Measurements from ENCODE around the gene ZNF654. TPM values are rescaled to one million over a fixed set of nuclear protein-coding genes. Genes with fewer than 3 reads are reported as not detected.

The ZNF654 gene
- total and polyA plus RNA-seq, 10 of the 15 experiments (the other 5 are each of a cell fraction or from before 2014, with no cell fraction given), result 2.7 to 14.2 (median 10.0) TPM

DNA sequence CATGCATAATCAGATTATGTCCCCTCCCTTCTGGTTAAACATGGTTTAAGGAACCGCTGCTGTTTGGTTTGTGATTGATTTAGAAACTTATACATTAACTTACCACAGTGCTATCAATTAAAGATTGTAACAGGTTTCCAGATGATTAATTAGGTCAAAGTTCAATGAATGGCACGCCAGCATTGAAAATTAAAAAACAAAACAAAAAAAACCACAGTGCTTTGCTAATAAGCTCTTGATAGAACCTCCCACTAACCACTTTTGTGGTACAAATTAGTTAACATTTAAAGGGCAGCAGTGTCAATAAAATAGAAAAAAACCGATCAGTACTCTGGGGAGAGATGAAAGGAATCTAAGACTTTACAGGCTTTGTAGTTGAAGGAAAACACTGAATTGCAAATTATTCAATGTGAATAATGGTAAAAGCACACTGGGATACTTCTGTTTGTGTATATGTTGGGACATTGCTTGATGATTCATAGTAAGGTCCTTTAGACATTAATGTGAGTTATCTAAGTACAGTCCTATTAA lies 83.1 kb downstream of the ZNF654 start (continued):
- TF ChIP-seq ETV6 (conservative IDR thresholded peaks at IDR 0.05 in 1 of 2, IDR thresholded peaks at IDR 0.05 in 1 of 2; ENCODE audit: borderline replicate concordance in 1 of 2, low read depth in 1 of 2) (no peak), ATF7 (IDR thresholded peaks at IDR 0.05; ENCODE audit: low read depth) (peak; percentile 73), NR2C1 (IDR thresholded peaks at IDR 0.05) (peak; percentile 87), EP300 (IDR thresholded peaks at IDR 0.05; ENCODE audit: borderline replicate concordance in 1 of 2, control insufficient read depth in 1 of 2, low read depth in 2 of 2, low read length in 2 of 2) (peak; percentile 56 to 69; a peak in 2 of 4 replicates), KAT2A (conservative IDR thresholded peaks at IDR 0.05; ENCODE audit: control insufficient read depth, low read depth, low read length) (no peak), ZNF592 (IDR thresholded peaks at IDR 0.05) (no peak), DPF2 (IDR thresholded peaks at IDR 0.05) (peak; percentile 78), NR2C2 (IDR thresholded peaks at IDR 0.05; ENCODE audit: borderline replicate concordance, control insufficient read depth, insufficient read length, low read depth) (no peak), PML (IDR thresholded peaks at IDR 0.05; ENCODE audit: low read length) (no peak), BRCA1 (IDR thresholded peaks at IDR 0.05; ENCODE audit: low read depth, low read length) (no peak), HDAC2 (IDR thresholded peaks at IDR 0.05) (no peak)
- TF ChIP-seq, protein P1, sequence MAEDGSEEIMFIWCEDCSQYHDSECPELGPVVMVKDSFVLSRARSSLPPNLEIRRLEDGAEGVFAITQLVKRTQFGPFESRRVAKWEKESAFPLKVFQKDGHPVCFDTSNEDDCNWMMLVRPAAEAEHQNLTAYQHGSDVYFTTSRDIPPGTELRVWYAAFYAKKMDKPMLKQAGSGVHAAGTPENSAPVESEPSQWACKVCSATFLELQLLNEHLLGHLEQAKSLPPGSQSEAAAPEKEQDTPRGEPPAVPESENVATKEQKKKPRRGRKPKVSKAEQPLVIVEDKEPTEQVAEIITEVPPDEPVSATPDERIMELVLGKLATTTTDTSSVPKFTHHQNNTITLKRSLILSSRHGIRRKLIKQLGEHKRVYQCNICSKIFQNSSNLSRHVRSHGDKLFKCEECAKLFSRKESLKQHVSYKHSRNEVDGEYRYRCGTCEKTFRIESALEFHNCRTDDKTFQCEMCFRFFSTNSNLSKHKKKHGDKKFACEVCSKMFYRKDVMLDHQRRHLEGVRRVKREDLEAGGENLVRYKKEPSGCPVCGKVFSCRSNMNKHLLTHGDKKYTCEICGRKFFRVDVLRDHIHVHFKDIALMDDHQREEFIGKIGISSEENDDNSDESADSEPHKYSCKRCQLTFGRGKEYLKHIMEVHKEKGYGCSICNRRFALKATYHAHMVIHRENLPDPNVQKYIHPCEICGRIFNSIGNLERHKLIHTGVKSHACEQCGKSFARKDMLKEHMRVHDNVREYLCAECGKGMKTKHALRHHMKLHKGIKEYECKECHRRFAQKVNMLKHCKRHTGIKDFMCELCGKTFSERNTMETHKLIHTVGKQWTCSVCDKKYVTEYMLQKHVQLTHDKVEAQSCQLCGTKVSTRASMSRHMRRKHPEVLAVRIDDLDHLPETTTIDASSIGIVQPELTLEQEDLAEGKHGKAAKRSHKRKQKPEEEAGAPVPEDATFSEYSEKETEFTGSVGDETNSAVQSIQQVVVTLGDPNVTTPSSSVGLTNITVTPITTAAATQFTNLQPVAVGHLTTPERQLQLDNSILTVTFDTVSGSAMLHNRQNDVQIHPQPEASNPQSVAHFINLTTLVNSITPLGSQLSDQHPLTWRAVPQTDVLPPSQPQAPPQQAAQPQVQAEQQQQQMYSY (CRISPR knock-in tag; IDR thresholded peaks at IDR 0.05), result no peak
- TF ChIP-seq, protein P2, sequence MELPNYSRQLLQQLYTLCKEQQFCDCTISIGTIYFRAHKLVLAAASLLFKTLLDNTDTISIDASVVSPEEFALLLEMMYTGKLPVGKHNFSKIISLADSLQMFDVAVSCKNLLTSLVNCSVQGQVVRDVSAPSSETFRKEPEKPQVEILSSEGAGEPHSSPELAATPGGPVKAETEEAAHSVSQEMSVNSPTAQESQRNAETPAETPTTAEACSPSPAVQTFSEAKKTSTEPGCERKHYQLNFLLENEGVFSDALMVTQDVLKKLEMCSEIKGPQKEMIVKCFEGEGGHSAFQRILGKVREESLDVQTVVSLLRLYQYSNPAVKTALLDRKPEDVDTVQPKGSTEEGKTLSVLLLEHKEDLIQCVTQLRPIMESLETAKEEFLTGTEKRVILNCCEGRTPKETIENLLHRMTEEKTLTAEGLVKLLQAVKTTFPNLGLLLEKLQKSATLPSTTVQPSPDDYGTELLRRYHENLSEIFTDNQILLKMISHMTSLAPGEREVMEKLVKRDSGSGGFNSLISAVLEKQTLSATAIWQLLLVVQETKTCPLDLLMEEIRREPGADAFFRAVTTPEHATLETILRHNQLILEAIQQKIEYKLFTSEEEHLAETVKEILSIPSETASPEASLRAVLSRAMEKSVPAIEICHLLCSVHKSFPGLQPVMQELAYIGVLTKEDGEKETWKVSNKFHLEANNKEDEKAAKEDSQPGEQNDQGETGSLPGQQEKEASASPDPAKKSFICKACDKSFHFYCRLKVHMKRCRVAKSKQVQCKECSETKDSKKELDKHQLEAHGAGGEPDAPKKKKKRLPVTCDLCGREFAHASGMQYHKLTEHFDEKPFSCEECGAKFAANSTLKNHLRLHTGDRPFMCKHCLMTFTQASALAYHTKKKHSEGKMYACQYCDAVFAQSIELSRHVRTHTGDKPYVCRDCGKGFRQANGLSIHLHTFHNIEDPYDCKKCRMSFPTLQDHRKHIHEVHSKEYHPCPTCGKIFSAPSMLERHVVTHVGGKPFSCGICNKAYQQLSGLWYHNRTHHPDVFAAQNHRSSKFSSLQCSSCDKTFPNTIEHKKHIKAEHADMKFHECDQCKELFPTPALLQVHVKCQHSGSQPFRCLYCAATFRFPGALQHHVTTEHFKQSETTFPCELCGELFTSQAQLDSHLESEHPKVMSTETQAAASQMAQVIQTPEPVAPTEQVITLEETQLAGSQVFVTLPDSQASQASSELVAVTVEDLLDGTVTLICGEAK (IDR thresholded peaks at IDR 0.05; ENCODE audit: borderline replicate concordance), result peak; percentile 60; the same call in 1 of the 2 replicates
- TF ChIP-seq, protein P3, sequence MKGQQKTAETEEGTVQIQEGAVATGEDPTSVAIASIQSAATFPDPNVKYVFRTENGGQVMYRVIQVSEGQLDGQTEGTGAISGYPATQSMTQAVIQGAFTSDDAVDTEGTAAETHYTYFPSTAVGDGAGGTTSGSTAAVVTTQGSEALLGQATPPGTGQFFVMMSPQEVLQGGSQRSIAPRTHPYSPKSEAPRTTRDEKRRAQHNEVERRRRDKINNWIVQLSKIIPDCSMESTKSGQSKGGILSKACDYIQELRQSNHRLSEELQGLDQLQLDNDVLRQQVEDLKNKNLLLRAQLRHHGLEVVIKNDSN (IDR thresholded peaks at IDR 0.05; ENCODE audit: borderline replicate concordance, extremely low read length, insufficient read depth, low read depth, low read length), result no peak
